ENCODE data around the gene FRY. TPM values are rescaled to one million over a fixed set of nuclear protein-coding genes. Genes with fewer than 3 reads are reported as not detected.

FRY gene
- total RNA-seq, 1 donor from 2014 or later: 38.8 TPM

GRCh38 chr13:32028711-32029110 lies 2.9 kb upstream of the FRY start:
- Mint-ChIP-seq H3K27me3 (ENCODE audit: low read depth) (no peaks in the 10 kb centered on the region), H3K4me3 (ENCODE audit: unreplicated experiment) (no peak overlapping the region), H3K9me3 (ENCODE audit: low read depth) (no peaks in the 10 kb centered on the region), H3K27ac (ENCODE audit: unreplicated experiment) (no peak overlapping the region), H3K4me1 (ENCODE audit: low read depth) (peaks cover 31% of the 10 kb centered on the region), H3K36me3 (ENCODE audit: low read depth) (no peaks in the 10 kb centered on the region)
- DNase-seq (ENCODE audit: low spot score): no peak
- TF ChIP-seq, protein P1, sequence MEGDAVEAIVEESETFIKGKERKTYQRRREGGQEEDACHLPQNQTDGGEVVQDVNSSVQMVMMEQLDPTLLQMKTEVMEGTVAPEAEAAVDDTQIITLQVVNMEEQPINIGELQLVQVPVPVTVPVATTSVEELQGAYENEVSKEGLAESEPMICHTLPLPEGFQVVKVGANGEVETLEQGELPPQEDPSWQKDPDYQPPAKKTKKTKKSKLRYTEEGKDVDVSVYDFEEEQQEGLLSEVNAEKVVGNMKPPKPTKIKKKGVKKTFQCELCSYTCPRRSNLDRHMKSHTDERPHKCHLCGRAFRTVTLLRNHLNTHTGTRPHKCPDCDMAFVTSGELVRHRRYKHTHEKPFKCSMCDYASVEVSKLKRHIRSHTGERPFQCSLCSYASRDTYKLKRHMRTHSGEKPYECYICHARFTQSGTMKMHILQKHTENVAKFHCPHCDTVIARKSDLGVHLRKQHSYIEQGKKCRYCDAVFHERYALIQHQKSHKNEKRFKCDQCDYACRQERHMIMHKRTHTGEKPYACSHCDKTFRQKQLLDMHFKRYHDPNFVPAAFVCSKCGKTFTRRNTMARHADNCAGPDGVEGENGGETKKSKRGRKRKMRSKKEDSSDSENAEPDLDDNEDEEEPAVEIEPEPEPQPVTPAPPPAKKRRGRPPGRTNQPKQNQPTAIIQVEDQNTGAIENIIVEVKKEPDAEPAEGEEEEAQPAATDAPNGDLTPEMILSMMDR (IDR thresholded peaks at IDR 0.05): no peak

DNA sequence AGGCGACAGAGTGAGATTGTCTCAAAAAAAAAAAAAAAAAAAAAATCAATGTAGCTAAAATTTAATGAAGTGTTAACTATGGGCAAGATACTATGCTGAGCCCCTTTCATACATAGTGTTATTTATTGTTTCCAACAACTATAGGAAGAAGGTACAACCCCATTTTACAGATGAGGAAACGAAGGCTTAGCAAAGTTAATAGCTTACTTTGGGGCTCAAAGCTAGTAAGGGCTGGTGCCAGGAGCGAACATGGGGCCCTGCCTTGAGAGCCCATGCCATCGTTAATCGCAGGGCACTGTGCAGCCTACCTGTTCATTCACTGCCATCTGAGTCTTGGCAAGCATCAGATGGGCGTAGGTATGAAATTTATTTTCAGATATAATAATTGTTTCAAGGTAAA lies 1.9 kb upstream of the FRY start:
- peaks cover 38% of the 10 kb centered on the region for H3K4me1 Mint-ChIP-seq (ENCODE audit: low read depth)
- no peak for DNase-seq (ENCODE audit: low spot score)
- no peak overlapping the region for H3K4me3 Mint-ChIP-seq (ENCODE audit: unreplicated experiment)
- TF ChIP-seq, protein P1 (IDR thresholded peaks at IDR 0.05): no peak
- no peaks in the 10 kb centered on the region for H3K9me3 Mint-ChIP-seq (ENCODE audit: low read depth)
- H3K27ac Mint-ChIP-seq (ENCODE audit: unreplicated experiment): no peak overlapping the region
- no peaks in the 10 kb centered on the region for H3K36me3 Mint-ChIP-seq (ENCODE audit: low read depth)
- no peaks in the 10 kb centered on the region for H3K27me3 Mint-ChIP-seq (ENCODE audit: low read depth)

DNA sequence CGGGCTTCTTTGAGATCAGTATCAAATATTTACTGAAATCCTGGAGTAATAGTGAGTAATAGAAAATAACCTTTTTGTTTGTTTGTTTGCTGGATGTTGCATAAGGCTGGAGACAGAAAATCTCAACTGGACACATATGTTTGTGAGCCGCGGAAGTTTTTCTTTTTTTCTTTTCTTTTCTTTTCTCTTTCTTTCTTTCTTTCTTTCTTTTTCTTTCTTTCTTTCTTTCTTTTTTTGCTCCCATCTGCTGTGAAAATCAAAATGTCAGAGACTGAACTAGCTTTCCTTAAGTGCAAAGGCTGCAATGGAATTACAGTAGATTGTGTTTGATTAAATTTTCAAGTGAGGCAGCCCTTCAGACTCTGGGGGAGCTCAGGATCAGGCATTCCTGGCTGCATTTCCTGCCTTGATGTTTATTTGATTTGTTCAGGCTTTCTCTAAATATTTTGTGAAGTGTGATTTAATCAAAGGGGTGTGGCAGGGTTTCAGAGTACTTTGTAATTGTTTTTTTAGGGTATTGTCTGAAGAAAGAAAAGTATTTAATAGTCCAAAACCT lies 319 bp downstream of the FRY start:
- Mint-ChIP-seq H3K9me3 (ENCODE audit: low read depth) (no peaks in the 10 kb centered on the region), H3K27ac (ENCODE audit: unreplicated experiment) (peak overlapping the region; percentile 90), H3K27me3 (ENCODE audit: low read depth) (no peaks in the 10 kb centered on the region), H3K4me3 (ENCODE audit: unreplicated experiment) (peak overlapping the region; percentile 90), H3K36me3 (ENCODE audit: low read depth) (no peaks in the 10 kb centered on the region), H3K4me1 (ENCODE audit: low read depth) (peaks cover 56% of the 10 kb centered on the region)
- no peak for DNase-seq (ENCODE audit: low spot score)
- TF ChIP-seq, protein P1 (IDR thresholded peaks at IDR 0.05): no peak

GRCh38 chr13:32032759-32033158 lies 1.2 kb downstream of the FRY start:
- Mint-ChIP-seq H3K36me3 (ENCODE audit: low read depth) (no peaks in the 10 kb centered on the region), H3K4me3 (ENCODE audit: unreplicated experiment) (peak overlapping the region; percentile 37), H3K4me1 (ENCODE audit: low read depth) (peaks cover 65% of the 10 kb centered on the region), H3K27me3 (ENCODE audit: low read depth) (no peaks in the 10 kb centered on the region), H3K27ac (ENCODE audit: unreplicated experiment) (no peak overlapping the region), H3K9me3 (ENCODE audit: low read depth) (no peaks in the 10 kb centered on the region)
- no peak for DNase-seq (ENCODE audit: low spot score)
- TF ChIP-seq, protein P1 (IDR thresholded peaks at IDR 0.05): no peak

DNA sequence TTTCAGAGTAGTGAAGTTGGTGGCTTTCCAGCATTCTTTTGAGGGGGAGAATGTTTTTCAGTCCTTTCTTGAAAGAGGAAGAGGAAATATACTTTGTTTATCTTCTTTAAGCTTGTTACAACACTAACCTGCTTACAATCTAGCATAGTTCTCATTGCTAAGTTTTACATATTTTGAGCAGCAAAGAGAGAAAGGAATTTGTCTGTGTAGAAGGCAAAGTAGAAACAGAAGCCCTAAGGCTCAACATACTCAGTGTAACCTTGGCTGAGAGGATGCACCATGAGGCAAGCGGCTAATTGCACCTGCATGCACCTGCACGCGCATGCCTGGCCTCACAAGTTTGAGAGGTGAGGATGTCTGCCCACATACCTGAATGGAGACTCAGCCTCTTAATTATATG lies 2.2 kb downstream of the FRY start:
- no peak for DNase-seq (ENCODE audit: low spot score)
- H3K4me3 Mint-ChIP-seq (ENCODE audit: unreplicated experiment): peak overlapping the region; percentile 37
- H3K36me3 Mint-ChIP-seq (ENCODE audit: low read depth): no peaks in the 10 kb centered on the region
- peak overlapping the region; percentile 65 for H3K27ac Mint-ChIP-seq (ENCODE audit: unreplicated experiment)
- peaks cover 74% of the 10 kb centered on the region for H3K4me1 Mint-ChIP-seq (ENCODE audit: low read depth)
- no peaks in the 10 kb centered on the region for H3K27me3 Mint-ChIP-seq (ENCODE audit: low read depth)
- H3K9me3 Mint-ChIP-seq (ENCODE audit: low read depth): no peaks in the 10 kb centered on the region
- TF ChIP-seq, protein P1 (IDR thresholded peaks at IDR 0.05): no peak

Measured in chondrocyte (in vitro differentiated cells).